Peyer's patch (tissue), 4 donors: ENCODE results near the gene SDHAF2.

Experiments
- CTCF ChIP-seq, 6 experiments: fragments of 450-650 bp in 4 of 6; fragments of 200-600 bp in 2 of 6; sonication (generic) in 1 of 6; IDR thresholded peaks; one replicate each; pipeline ENCODE4 v1.5.1; 2017 to 2019; ENCODE audit warnings: antibody characterized with exemption in 6 of 6, mild to moderate bottlenecking in 3 of 6, moderate library complexity in 1 of 6
- POLR2A ChIP-seq, 2 donors: fragments of 450-650 bp; IDR thresholded peaks; one replicate each; pipeline ENCODE4 v1.5.1; 2017; ENCODE audit warnings: antibody characterized with exemption in 2 of 2, mild to moderate bottlenecking in 2 of 2, moderate library complexity in 2 of 2

GRCh38 chr11:61422226-61422625, 7.7 kb upstream of the SDHAF2 start:
- TF ChIP-seq CTCF (IDR thresholded peaks at IDR 0.05): no peak
- no peak for TF ChIP-seq POLR2A (IDR thresholded peaks at IDR 0.05)
